Activated CD4-positive, alpha-beta T cell treated with anti-CD3 and anti-CD28 coated beads, Interleukin-2, amount 10 ng/mL, durations not matched to agents 7 days and 5 days (primary cell): ENCODE measurements around the gene RUVBL2. TPM values are rescaled to one million over a fixed set of nuclear protein-coding genes. Genes with fewer than 3 reads are reported as not detected.
A peak's percentile ranks its signal among the peaks of the same experiment; 100 is the strongest.
"Not testable (repeated sequence)": the region's sequence is repeated elsewhere in the genome, so short reads cannot be mapped to it uniquely, and the experiment has no call there.

Source experiments
- CTCF ChIA-PET: fragments of 350-600 bp; sonication (Branson Sonifier 250); formaldehyde crosslinking; loops from one replicate; lab custom pipeline; 2021; ENCODE audit warnings: antibody characterized with exemption; lab: Charles Lee
- POLR2A ChIA-PET: fragments of 350-600 bp; sonication (Branson Sonifier 250); formaldehyde crosslinking; loops from one replicate; lab custom pipeline; 2021; ENCODE audit warnings: antibody characterized with exemption; lab: Charles Lee
- DNase-seq: peaks from one replicate; pipeline ENCODE4 v3.0.0-alpha.2; 2020
- H3K27ac Mint-ChIP-seq: one replicate; pipeline ENCODE4 v1.8.0; 2021; ENCODE audit warnings: mild to moderate bottlenecking, moderate library complexity, mixed read lengths
- H3K27me3 Mint-ChIP-seq: one replicate; pipeline ENCODE4 v1.8.0; 2021; ENCODE audit warnings: mixed read lengths
- H3K36me3 Mint-ChIP-seq: one replicate; pipeline ENCODE4 v1.8.0; 2021; ENCODE audit warnings: low read depth, mixed read lengths
- H3K4me1 Mint-ChIP-seq: one replicate; pipeline ENCODE4 v1.8.0; 2021; ENCODE audit warnings: mixed read lengths
- H3K4me3 Mint-ChIP-seq: one replicate; pipeline ENCODE4 v1.8.0; 2021; ENCODE audit warnings: mild to moderate bottlenecking, moderate library complexity, mixed read lengths
- H3K9me3 Mint-ChIP-seq: one replicate; pipeline ENCODE4 v1.8.0; 2021; ENCODE audit warnings: mixed read lengths
- total RNA-seq, 2 experiments: library from RNA; stranded (reverse); gene quantifications; one replicate each; pipeline ENCODE4 v1.2.3, GENCODE V29; 2021

The RUVBL2 gene
- total RNA-seq, 2 experiments from 2014 or later: 82.2 to 89.4 TPM

GRCh38 chr19:49043548-49043947 lies 49.9 kb downstream of the RUVBL2 start, which contains the start of gene CGB5:
TSS of gene CGB5 (plus strand) at chr19:49043848. CDS start at chr19:49044210, 362 bp downstream.
- H3K27me3 Mint-ChIP-seq, H3K9me3 Mint-ChIP-seq, POLR2A ChIA-PET, H3K4me3 Mint-ChIP-seq, H3K27ac Mint-ChIP-seq, H3K36me3 Mint-ChIP-seq, H3K4me1 Mint-ChIP-seq, CTCF ChIA-PET, DNase-seq: not testable (repeated sequence)

GRCh38 chr19:49049011-49049410 lies 55.3 kb downstream of the RUVBL2 start, which contains the start of gene CGB8:
TSS of gene CGB8 (minus strand) at chr19:49049111. CDS start at chr19:49048739, 372 bp downstream.
- H3K4me3 Mint-ChIP-seq, H3K36me3 Mint-ChIP-seq, DNase-seq, POLR2A ChIA-PET, H3K27me3 Mint-ChIP-seq, H3K27ac Mint-ChIP-seq, H3K9me3 Mint-ChIP-seq, H3K4me1 Mint-ChIP-seq: not testable (repeated sequence)
- CTCF ChIA-PET: interaction anchor here (2.0 kb wide), 1 partner anchor 55 kb away, joined by 4 read pairs; the partner anchor contains the start of genes GYS1 and RUVBL2

- POLR2A ChIA-PET, H3K27me3 Mint-ChIP-seq, H3K4me1 Mint-ChIP-seq, H3K9me3 Mint-ChIP-seq, H3K27ac Mint-ChIP-seq, H3K4me3 Mint-ChIP-seq, DNase-seq, H3K36me3 Mint-ChIP-seq: not testable (repeated sequence)
- CTCF ChIA-PET: interaction anchor here (2.0 kb wide), 1 partner anchor 56 kb away, joined by 4 read pairs; the partner anchor contains the start of genes GYS1 and RUVBL2
Measured at GRCh38 chr19:49049834-49050233, 56.1 kb downstream of the RUVBL2 start.

- H3K4me1 Mint-ChIP-seq, H3K9me3 Mint-ChIP-seq, H3K27ac Mint-ChIP-seq, H3K36me3 Mint-ChIP-seq, POLR2A ChIA-PET, H3K27me3 Mint-ChIP-seq, H3K4me3 Mint-ChIP-seq, DNase-seq: not testable (repeated sequence)
- CTCF ChIA-PET: interaction anchor here (1.4 to 2.0 kb wide), 2 partner anchors 47 to 57 kb away, joined by 4 read pairs; partner anchors contain the start of genes GYS1 and RUVBL2
Measured at GRCh38 chr19:49050376-49051033, 56.8 kb downstream of the RUVBL2 start.

- Mint-ChIP-seq H3K27me3 (peaks cover 54% of the 10 kb centered on the region), H3K9me3 (no peaks in the 10 kb centered on the region), H3K36me3 (no peaks in the 10 kb centered on the region), H3K4me1 (peaks cover 23% of the 10 kb centered on the region), H3K27ac (no peak overlapping the region), H3K4me3 (peak overlapping the region; percentile 51)
- ChIA-PET POLR2A (no interaction called here), CTCF (interaction anchor here (0.6 to 2.0 kb wide), 5 partner anchors 10 to 363 kb away, joined by 3 to 6 read pairs (median 3); no protein-coding TSS in a partner anchor)
- peak; percentile 41 for DNase-seq
Measured at GRCh38 chr19:49056101-49056901, 62.6 kb downstream of the RUVBL2 start.

GRCh38 chr19:49056902-49057596 lies 63.4 kb downstream of the RUVBL2 start:
- Mint-ChIP-seq H3K27me3 (peaks cover 58% of the 10 kb centered on the region), H3K4me1 (peaks cover 23% of the 10 kb centered on the region), H3K4me3 (peak overlapping the region; percentile 51)
- POLR2A ChIA-PET, DNase-seq, H3K9me3 Mint-ChIP-seq, H3K27ac Mint-ChIP-seq, H3K36me3 Mint-ChIP-seq: not testable (repeated sequence)
- CTCF ChIA-PET: interaction anchor here (0.6 to 2.0 kb wide), 7 partner anchors 9 to 215 kb away, joined by 3 to 7 read pairs (median 3); partner anchors contain the start of gene LIN7B

GRCh38 chr19:49057636-49058234 lies 64.0 kb downstream of the RUVBL2 start, which contains the start of gene CGB7:
TSS of gene CGB7 (minus strand) at chr19:49057749. CDS start at chr19:49055375, 2,374 bp downstream.
- Mint-ChIP-seq H3K4me3 (peak within 1 kb of the TSS; percentile 51), H3K27ac (no peak within 1 kb of the TSS), H3K27me3 (peaks cover 59% of the 10 kb centered on the region), H3K4me1 (peaks cover 23% of the 10 kb centered on the region), H3K9me3 (no peaks in the 10 kb centered on the region), H3K36me3 (no peaks in the 10 kb centered on the region)
- ChIA-PET CTCF (interaction anchor here (0.6 to 2.0 kb wide), 7 partner anchors 8 to 216 kb away, joined by 3 to 7 read pairs (median 3); partner anchors contain the start of gene LIN7B), POLR2A (no interaction called here)
- peak; percentile 30 for DNase-seq

GRCh38 chr19:49058562-49058961 lies 64.9 kb downstream of the RUVBL2 start:
- H3K27me3 Mint-ChIP-seq: peaks cover 66% of the 10 kb centered on the region
- POLR2A ChIA-PET: no interaction called here
- H3K4me3 Mint-ChIP-seq: no peak overlapping the region
- DNase-seq: no peak
- CTCF ChIA-PET: interaction anchor here (0.8 to 1.6 kb wide), 3 partner anchors 38 to 140 kb away, joined by 3 to 7 read pairs (median 6); a partner anchor contains a TSS
- H3K4me1 Mint-ChIP-seq: peaks cover 23% of the 10 kb centered on the region
- no peaks in the 10 kb centered on the region for H3K36me3 Mint-ChIP-seq
- H3K27ac Mint-ChIP-seq: no peak overlapping the region
- no peaks in the 10 kb centered on the region for H3K9me3 Mint-ChIP-seq

- no peak for DNase-seq
Measured at GRCh38 chr19:49059053-49059452, 65.4 kb downstream of the RUVBL2 start.

GRCh38 chr19:49061000-49061399 lies 67.3 kb downstream of the RUVBL2 start:
- Mint-ChIP-seq H3K27me3 (peaks cover 74% of the 10 kb centered on the region), H3K27ac (no peak overlapping the region), H3K4me3 (no peak overlapping the region), H3K9me3 (no peaks in the 10 kb centered on the region), H3K36me3 (no peaks in the 10 kb centered on the region), H3K4me1 (peaks cover 20% of the 10 kb centered on the region)
- CTCF ChIA-PET: interaction anchor here (0.6 to 1.5 kb wide), 3 partner anchors 28 to 268 kb away, joined by 3 to 6 read pairs (median 3); no protein-coding TSS in a partner anchor
- no peak for DNase-seq
- POLR2A ChIA-PET: no interaction called here

More at GRCh38 chr19:49059053-49059452, 65.4 kb downstream of the RUVBL2 start:
- Mint-ChIP-seq H3K4me3 (no peak overlapping the region), H3K27me3 (peaks cover 71% of the 10 kb centered on the region), H3K27ac (no peak overlapping the region), H3K36me3 (no peaks in the 10 kb centered on the region), H3K9me3 (no peaks in the 10 kb centered on the region), H3K4me1 (peaks cover 23% of the 10 kb centered on the region)
- ChIA-PET POLR2A (no interaction called here), CTCF (no interaction called here)

- peaks cover 17% of the 10 kb centered on the region for H3K4me1 Mint-ChIP-seq
Measured at GRCh38 chr19:49061445-49061844, 67.8 kb downstream of the RUVBL2 start.

More at GRCh38 chr19:49061445-49061844, 67.8 kb downstream of the RUVBL2 start:
- DNase-seq: no peak
- CTCF ChIA-PET: interaction anchor here (0.6 to 0.7 kb wide), 2 partner anchors 27 to 267 kb away, joined by 3 read pairs; no protein-coding TSS in a partner anchor
- no peak overlapping the region for H3K27ac Mint-ChIP-seq
- peaks cover 75% of the 10 kb centered on the region for H3K27me3 Mint-ChIP-seq
- H3K36me3 Mint-ChIP-seq: no peaks in the 10 kb centered on the region
- no peak overlapping the region for H3K4me3 Mint-ChIP-seq
- POLR2A ChIA-PET: no interaction called here
- H3K9me3 Mint-ChIP-seq: no peaks in the 10 kb centered on the region
